IPS-18a (cell line): ENCODE measurements around the gene SNAPIN.

ENCODE experiments used
- H3K27ac ChIP-seq: one replicate; pipeline ENCODE4 v1.5.1; 2013; ENCODE audit warnings: low read length
- H3K27me3 ChIP-seq: one replicate; pipeline ENCODE4 v1.6.1; 2013; ENCODE audit warnings: mild to moderate bottlenecking, low read length; ENCODE audit not compliant: control insufficient read depth, insufficient read depth
- H3K36me3 ChIP-seq: one replicate; pipeline ENCODE4 v1.6.1; 2013; ENCODE audit warnings: low read depth, low read length; ENCODE audit not compliant: control insufficient read depth
- H3K4me1 ChIP-seq: one replicate; pipeline ENCODE4 v1.6.1; 2013; ENCODE audit warnings: low read depth, low read length; ENCODE audit not compliant: control insufficient read depth
- H3K4me3 ChIP-seq: one replicate; pipeline ENCODE4 v1.5.1; 2013; ENCODE audit warnings: low read length
- H3K9ac ChIP-seq: one replicate; pipeline ENCODE4 v1.6.1; 2013; ENCODE audit warnings: mild to moderate bottlenecking, low read length, moderate library complexity
- H3K9me3 ChIP-seq: one replicate; pipeline ENCODE4 v1.6.1; 2013; ENCODE audit warnings: low read depth, low read length; ENCODE audit not compliant: control insufficient read depth

The SNAPIN gene

DNA sequence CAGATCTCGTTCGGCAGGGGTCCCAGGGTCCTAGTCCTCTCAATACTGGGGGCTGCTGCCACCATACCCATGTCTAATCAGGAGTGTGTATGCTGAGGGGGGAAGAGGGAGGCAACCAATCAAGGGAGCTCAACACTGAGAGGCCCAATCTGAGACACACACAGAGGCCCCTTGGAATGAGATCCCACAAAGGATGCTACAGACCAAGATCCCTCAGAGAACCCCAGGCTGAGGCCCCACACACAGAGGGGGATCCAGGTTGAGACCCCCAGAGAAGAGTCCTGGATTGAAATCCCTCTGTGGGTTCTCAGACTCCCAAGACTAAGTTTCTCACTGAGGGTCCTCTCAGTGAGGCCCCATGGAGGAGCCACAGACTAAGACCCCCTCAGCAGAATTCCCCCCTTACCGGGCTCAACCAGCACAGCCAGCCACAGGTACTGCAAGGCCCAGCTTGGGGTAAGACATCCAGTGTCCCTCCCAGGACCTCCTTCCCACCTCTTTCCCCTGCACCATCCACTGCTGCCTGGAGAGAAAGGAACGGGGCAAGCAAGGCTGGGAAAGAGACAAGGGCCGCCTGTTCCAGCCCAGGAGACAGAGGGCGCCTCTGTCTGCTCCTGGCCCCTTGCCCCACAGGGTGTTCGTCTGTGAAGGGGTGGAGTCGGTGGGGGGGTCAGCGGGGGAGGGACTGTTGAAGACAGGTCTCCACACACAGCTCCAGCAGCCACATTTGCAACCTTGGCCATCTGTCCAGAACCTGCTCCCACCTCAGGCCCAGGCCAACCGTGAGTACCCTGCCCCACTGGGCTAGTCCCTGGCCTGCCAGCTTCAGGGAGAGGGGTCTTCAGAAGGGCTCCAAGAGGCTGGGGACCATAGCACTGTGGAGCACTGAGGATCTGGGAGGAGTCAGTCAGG lies 30.5 kb upstream of the SNAPIN start, which contains the start of gene S100A1:
Gene S100A1, plus strand, starts transcription at position 720 of the 912 bp plus-strand sequence. CDS start 2,088 bp downstream, outside the sequence.
- H3K27me3 ChIP-seq = no peaks in the 10 kb centered on the region
- H3K9me3 ChIP-seq = no peaks in the 10 kb centered on the region
- peak within 1 kb of the TSS; percentile 65 for H3K4me3 ChIP-seq
- no peak within 1 kb of the TSS for H3K27ac ChIP-seq
- peaks cover 6% of the 10 kb centered on the region for H3K36me3 ChIP-seq
- peaks cover 17% of the 10 kb centered on the region for H3K4me1 ChIP-seq
- H3K9ac ChIP-seq = peak within 1 kb of the TSS; percentile 30

DNA sequence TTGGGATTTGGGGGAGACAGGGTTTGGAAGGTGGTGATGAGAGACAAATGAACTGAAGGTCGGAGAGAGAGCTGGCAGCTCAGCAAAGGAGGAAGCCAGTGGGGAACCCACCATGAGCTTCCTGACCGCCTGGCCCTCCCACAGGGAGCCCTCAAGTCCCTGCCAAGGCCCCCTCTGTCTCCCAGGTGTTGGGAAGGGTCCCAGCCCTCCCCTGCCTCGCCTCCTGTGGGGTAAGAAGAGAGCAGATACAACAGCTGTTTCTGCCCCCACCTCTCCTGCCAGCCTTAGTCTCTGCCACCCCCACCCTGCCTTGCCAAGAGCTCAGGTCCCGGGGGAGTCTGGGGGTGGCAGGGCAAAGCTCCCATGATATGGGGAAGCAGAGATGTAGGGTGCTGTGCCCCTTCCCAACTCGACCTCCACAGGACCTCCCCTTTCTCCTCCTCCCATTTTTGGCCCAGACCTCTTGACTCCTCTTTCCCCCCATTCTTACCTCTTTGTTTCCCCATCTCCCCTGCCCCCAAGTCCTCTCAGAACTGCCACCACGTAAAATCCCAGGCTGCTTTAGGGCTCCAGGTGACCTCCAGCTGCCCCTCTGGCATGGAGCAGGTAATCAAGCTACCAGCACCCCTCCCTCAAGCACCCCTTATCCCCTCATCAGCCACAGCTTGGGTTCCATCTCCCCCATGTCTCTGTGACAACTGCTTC lies 29.7 kb upstream of the SNAPIN start:
- no peaks in the 10 kb centered on the region for H3K9me3 ChIP-seq

GRCh38 chr1:153629343-153629665 lies 29.2 kb upstream of the SNAPIN start:
- H3K27ac ChIP-seq = no peak overlapping the region
- no peaks in the 10 kb centered on the region for H3K27me3 ChIP-seq
- peaks cover 6% of the 10 kb centered on the region for H3K36me3 ChIP-seq
- H3K4me3 ChIP-seq = no peak overlapping the region
- H3K9ac ChIP-seq = no peak overlapping the region
- peaks cover 8% of the 10 kb centered on the region for H3K4me1 ChIP-seq
- H3K9me3 ChIP-seq = no peaks in the 10 kb centered on the region

More for the DNA sequence above, 29.7 kb upstream of the SNAPIN start:
- Histone ChIP-seq H3K27me3 (no peaks in the 10 kb centered on the region), H3K4me1 (peaks cover 9% of the 10 kb centered on the region), H3K4me3 (no peak overlapping the region), H3K9ac (no peak overlapping the region), H3K36me3 (peaks cover 6% of the 10 kb centered on the region), H3K27ac (no peak overlapping the region)

DNA sequence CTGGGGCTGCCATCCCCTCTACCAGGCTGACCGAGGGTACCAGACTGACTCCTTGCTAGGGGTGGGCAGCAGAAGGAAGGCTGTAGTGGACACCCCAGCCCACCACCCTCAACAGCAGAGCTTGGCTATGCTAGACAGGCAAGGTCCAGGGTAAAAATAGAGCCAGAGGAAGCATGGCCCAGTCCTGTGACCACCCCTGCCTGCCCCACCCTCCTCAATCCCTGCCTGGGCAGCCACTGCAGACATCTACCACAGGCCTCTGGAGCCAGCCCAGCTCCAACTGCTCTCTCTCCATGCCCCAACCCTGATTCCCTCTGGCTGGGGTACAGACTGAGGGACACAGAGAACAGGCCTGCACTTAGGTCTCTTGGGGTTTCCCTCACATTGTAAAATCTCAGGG lies 28.5 kb upstream of the SNAPIN start:
- peaks cover 8% of the 10 kb centered on the region for H3K4me1 ChIP-seq
- H3K27me3 ChIP-seq = no peaks in the 10 kb centered on the region
- H3K9me3 ChIP-seq = no peaks in the 10 kb centered on the region
- no peak overlapping the region for H3K9ac ChIP-seq
- H3K36me3 ChIP-seq = peaks cover 6% of the 10 kb centered on the region
- H3K4me3 ChIP-seq = no peak overlapping the region
- no peak overlapping the region for H3K27ac ChIP-seq

GRCh38 chr1:153630384-153630783 lies 28.1 kb upstream of the SNAPIN start:
- Histone ChIP-seq H3K27me3 (no peaks in the 10 kb centered on the region), H3K27ac (no peak overlapping the region), H3K9me3 (no peaks in the 10 kb centered on the region), H3K4me3 (no peak overlapping the region), H3K36me3 (peaks cover 3% of the 10 kb centered on the region), H3K4me1 (peaks cover 8% of the 10 kb centered on the region), H3K9ac (no peak overlapping the region)

- H3K4me3 ChIP-seq = no peak overlapping the region
- H3K9ac ChIP-seq = no peak overlapping the region
- H3K27ac ChIP-seq = no peak overlapping the region
Observed at GRCh38 chr1:153631047-153632022, 27.2 kb upstream of the SNAPIN start.

DNA sequence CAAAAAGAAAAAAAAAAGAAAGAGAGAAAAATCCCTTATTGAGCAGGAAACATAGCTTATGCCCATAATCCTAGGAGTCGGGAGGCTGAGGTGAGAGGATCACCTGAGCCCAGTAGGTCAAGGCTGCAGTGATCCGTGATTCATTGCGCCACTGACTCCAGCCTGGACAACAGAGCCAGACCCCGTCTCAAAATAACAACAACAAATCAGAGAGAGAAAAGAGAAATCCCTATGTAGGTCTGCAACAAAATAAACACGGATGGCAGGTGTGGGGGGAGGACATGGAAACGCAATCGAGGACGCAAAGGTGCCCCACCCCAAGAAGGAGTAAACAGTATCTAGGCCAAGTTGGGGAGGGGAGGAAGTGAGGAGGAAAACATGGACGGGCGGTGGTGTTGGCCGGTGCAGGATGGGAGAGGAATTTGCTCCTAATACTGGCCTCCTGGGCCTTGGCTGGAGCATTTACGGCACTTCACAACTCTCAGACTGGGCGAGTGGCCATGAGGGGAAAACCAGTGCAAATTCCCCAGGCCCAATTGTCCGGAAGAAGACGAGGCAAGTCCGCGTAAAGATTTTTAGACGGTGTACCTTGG lies 25.2 kb upstream of the SNAPIN start:
- Histone ChIP-seq H3K9ac (peak overlapping the region; percentile 100), H3K9me3 (no peaks in the 10 kb centered on the region), H3K4me3 (peak overlapping the region; percentile 99), H3K4me1 (no peaks in the 10 kb centered on the region), H3K27ac (no peak overlapping the region), H3K27me3 (no peaks in the 10 kb centered on the region), H3K36me3 (peaks cover 26% of the 10 kb centered on the region)

More at GRCh38 chr1:153631047-153632022, 27.2 kb upstream of the SNAPIN start:
- Histone ChIP-seq H3K36me3 (peaks cover 7% of the 10 kb centered on the region), H3K4me1 (peaks cover 6% of the 10 kb centered on the region), H3K9me3 (no peaks in the 10 kb centered on the region), H3K27me3 (no peaks in the 10 kb centered on the region)

DNA sequence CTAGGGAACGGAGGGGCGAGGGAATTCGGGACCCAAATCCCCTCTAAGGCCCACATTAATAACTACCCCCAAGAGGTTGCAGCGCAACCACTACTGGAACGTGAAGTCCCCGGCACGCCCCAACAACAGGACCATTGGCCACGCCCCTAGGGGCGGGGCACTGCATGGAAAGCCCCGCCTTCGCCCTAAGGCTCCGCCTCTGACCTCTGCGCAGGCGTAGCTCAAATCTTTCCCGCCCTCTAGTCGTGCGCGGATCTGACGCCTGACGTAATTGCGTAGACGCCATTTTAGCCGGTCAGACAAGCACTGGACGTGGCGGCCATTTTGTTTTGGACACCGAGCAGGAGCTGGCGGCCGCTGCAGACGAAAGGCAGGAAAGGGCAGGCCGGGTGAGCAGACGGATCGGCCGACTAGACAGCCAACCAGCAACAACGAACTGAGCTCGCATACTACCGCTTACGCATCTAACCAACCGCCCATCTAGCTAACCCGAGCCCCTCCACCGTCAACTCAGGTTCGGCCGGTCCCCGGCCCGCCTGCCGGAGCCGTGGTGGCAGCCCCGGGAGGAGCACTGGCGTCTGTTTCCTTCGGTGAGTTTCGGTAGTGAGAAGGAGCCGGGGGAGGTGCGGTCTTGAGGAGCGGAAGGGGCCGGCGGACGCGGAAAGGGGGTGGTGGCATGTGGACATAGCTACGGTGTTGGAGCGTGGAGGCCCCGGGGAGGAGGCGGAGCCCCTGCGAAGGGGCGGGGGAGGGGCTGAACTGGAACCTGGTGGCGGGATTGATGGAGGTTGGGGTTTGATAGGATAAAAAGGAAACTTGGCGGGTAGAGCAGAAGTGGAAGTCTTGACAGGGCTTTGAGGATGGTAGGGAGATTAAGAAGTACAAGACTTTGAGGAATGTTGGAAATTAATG lies 24.5 kb upstream of the SNAPIN start, which contains the start of gene CHTOP:
Gene CHTOP, plus strand, starts transcription at position 313 of the 912 bp plus-strand sequence. CDS start 2,523 bp downstream, outside the sequence.
- Histone ChIP-seq H3K4me3 (peak within 1 kb of the TSS; percentile 99), H3K27me3 (no peaks in the 10 kb centered on the region), H3K4me1 (no peaks in the 10 kb centered on the region), H3K9me3 (no peaks in the 10 kb centered on the region), H3K36me3 (peaks cover 33% of the 10 kb centered on the region), H3K9ac (peak within 1 kb of the TSS; percentile 100), H3K27ac (peak within 1 kb of the TSS; percentile 100)

GRCh38 chr1:153635872-153636271 lies 22.6 kb upstream of the SNAPIN start:
- Histone ChIP-seq H3K4me3 (no peak overlapping the region), H3K36me3 (peaks cover 52% of the 10 kb centered on the region), H3K9me3 (no peaks in the 10 kb centered on the region), H3K9ac (no peak overlapping the region), H3K27me3 (no peaks in the 10 kb centered on the region), H3K27ac (no peak overlapping the region), H3K4me1 (no peaks in the 10 kb centered on the region)

DNA sequence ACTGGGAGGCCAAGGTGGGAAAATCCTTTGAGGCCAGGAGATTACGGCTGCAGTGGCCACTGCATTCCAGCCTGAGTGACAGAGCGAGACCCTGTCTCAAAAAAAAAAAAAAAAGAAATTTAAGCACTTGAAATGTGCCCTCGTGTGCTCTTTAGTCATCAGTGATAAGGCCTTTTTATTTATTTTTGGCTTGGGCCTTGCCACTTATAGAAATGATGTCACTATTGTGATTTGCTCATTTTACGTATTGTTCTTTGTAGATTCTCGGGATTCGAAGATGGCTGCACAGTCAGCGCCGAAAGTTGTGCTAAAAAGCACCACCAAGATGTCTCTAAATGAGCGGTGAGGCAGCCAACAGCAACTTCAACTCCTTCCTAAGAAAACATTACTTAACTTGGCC lies 22.2 kb upstream of the SNAPIN start:
- H3K27me3 ChIP-seq = no peaks in the 10 kb centered on the region
- H3K9me3 ChIP-seq = no peaks in the 10 kb centered on the region
- no peak overlapping the region for H3K9ac ChIP-seq
- no peaks in the 10 kb centered on the region for H3K4me1 ChIP-seq
- H3K36me3 ChIP-seq = peaks cover 56% of the 10 kb centered on the region
- no peak overlapping the region for H3K27ac ChIP-seq
- no peak overlapping the region for H3K4me3 ChIP-seq
